HEK293T (cell line): ENCODE results near the gene HS3ST4.

ENCODE experiments used
- CTBP1 ChIP-seq: fragments of 450-650 bp; IDR thresholded peaks from 2 replicates; pipeline ENCODE4 v1.6.1; 2016; ENCODE audit warnings: borderline replicate concordance
- ELF4 ChIP-seq: fragments of 450-650 bp; IDR thresholded peaks from 2 replicates; pipeline ENCODE4 v1.6.1; 2017; ENCODE audit warnings: antibody characterized with exemption
- FOXA1 ChIP-seq: fragments of 450-650 bp; IDR thresholded peaks from 2 replicates; pipeline ENCODE4 v1.6.1; 2016; ENCODE audit warnings: mild to moderate bottlenecking
- FOXK2 ChIP-seq: fragments of 450-650 bp; IDR thresholded peaks from 2 replicates; pipeline ENCODE4 v1.6.1; 2016; ENCODE audit warnings: mild to moderate bottlenecking
- FOXM1 ChIP-seq: fragments of 450-650 bp; IDR thresholded peaks from 2 replicates; pipeline ENCODE4 v1.6.1; 2017; ENCODE audit warnings: mild to moderate bottlenecking, borderline replicate concordance
- HDGF ChIP-seq: fragments of 450-650 bp; IDR thresholded peaks from 2 replicates; pipeline ENCODE4 v1.6.1; 2017; ENCODE audit warnings: antibody characterized with exemption, borderline replicate concordance
- NFRKB ChIP-seq: fragments of 450-650 bp; IDR thresholded peaks from 2 replicates; pipeline ENCODE4 v1.6.1; 2016; ENCODE audit warnings: mild to moderate bottlenecking, moderate library complexity
- SP1 ChIP-seq: fragments of 450-650 bp; IDR thresholded peaks from 2 replicates; pipeline ENCODE4 v1.6.1; 2017
- SUZ12 ChIP-seq: fragments of 450-650 bp; IDR thresholded peaks from 2 replicates; pipeline ENCODE4 v1.6.1; 2016; ENCODE audit warnings: mild to moderate bottlenecking
- TARDBP ChIP-seq: fragments of 450-650 bp; IDR thresholded peaks from 2 replicates; pipeline ENCODE4 v1.6.1; 2016
- ZNF384 ChIP-seq: fragments of 450-650 bp; IDR thresholded peaks from 2 replicates; pipeline ENCODE4 v1.6.1; 2016
- TF ChIP-seq, protein P1 (sequence below): fragments of 450-650 bp; IDR thresholded peaks from 2 replicates; pipeline ENCODE4 v1.6.1; 2016

DNA sequence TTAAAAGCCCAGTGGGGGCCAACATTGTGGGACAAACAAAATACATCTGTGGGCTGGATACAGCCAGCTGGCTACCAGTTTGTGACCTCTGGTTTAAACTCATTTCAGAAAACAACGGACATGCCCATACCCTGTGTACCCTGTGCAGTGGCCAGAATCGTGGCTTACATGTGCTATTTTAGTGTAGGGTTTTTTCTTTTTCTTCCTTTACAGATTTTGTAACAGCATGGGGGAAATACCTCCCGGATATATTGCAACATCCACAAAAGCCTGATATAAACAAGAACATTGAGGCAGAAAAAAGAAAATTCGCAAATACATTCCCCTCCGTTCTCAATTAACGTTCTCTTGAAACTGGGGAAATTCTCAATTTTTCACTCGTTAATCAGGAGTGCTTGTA lies 7.3 kb downstream of the HS3ST4 start:
- TF ChIP-seq NFRKB (no peak), TARDBP (no peak), SUZ12 (no peak), FOXK2 (no peak), SP1 (no peak), FOXM1 (no peak), HDGF (no peak), FOXA1 (no peak), ZNF384 (no peak), ELF4 (no peak), CTBP1 (no peak)
- TF ChIP-seq, protein P1, sequence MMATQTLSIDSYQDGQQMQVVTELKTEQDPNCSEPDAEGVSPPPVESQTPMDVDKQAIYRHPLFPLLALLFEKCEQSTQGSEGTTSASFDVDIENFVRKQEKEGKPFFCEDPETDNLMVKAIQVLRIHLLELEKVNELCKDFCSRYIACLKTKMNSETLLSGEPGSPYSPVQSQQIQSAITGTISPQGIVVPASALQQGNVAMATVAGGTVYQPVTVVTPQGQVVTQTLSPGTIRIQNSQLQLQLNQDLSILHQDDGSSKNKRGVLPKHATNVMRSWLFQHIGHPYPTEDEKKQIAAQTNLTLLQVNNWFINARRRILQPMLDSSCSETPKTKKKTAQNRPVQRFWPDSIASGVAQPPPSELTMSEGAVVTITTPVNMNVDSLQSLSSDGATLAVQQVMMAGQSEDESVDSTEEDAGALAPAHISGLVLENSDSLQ = no peak
